Measurements from ENCODE around the gene SMPD3. TPM values are rescaled to one million over a fixed set of nuclear protein-coding genes. Genes with fewer than 3 reads are reported as not detected.

SMPD3 gene
- total and polyA plus RNA-seq, 2 donors (not counting 3 experiments of a cell fraction or from before 2014, with no cell fraction given), result not detected

- Histone ChIP-seq H3K79me2 (ENCODE audit: control insufficient read depth, insufficient read depth, low read length) (no peaks in the 10 kb centered on the region), H3K4me3 (replicated peaks in 1 of 3; ENCODE audit: insufficient read depth in 1 of 3, low read depth in 1 of 3, low read length in 3 of 3) (no peak overlapping the region), H3K4me1 (ENCODE audit: control insufficient read depth, extremely low read depth, insufficient read depth, low read length) (no peaks in the 10 kb centered on the region), H3K9me3 (replicated peaks; ENCODE audit: control insufficient read depth, insufficient read depth, low read length) (no peaks in the 10 kb centered on the region), H3K9me1 (replicated peaks; ENCODE audit: control insufficient read depth, extremely low read depth, insufficient read depth, low read length) (no peaks in the 10 kb centered on the region), H3K4me2 (ENCODE audit: insufficient read depth, low read length) (no peak overlapping the region), H4K20me1 (replicated peaks; ENCODE audit: control insufficient read depth, extremely low read depth, insufficient read depth, low read length) (no peaks in the 10 kb centered on the region), H3K27me3 (ENCODE audit: control insufficient read depth in 2 of 2, insufficient read depth in 2 of 2, low read length in 2 of 2) (peaks cover 4 to 6% of the 10 kb centered on the region in 2 experiments), H2AFZ (ENCODE audit: low read depth, low read length) (no peak overlapping the region), H3K9ac (replicated peaks; ENCODE audit: extremely low read depth, insufficient read depth, low read length) (no peak overlapping the region), H3K27ac (ENCODE audit: insufficient read depth, low read depth, low read length) (no peak overlapping the region), H3K36me3 (ENCODE audit: control insufficient read depth in 2 of 2, extremely low read depth in 1 of 2, insufficient read depth in 2 of 2, low read length in 2 of 2) (no peaks in the 10 kb centered on the region)
- intact Hi-C loops (cut with micrococcal nuclease), result no loop called here
- FAIRE-seq (no peak), DNase-seq (ENCODE audit: low read depth, low spot score) (no peak)
- ChIA-PET CTCF (interaction anchor here (1.6 kb wide), 1 partner anchor 11 kb away, joined by 4 read pairs; no protein-coding TSS in a partner anchor), POLR2A (no interaction called here)
- dilution Hi-C loops (cut with MboI; ENCODE audit: extremely low pct_ligation_motif_present, low sequenced_read_pairs), result no loop called here
- no TSS peak for BruUV-seq (replicated peaks)
- TF ChIP-seq CTCF (IDR thresholded peaks at IDR 0.05; ENCODE audit: extremely low read depth in 1 of 2, insufficient read depth in 1 of 2, low read depth in 1 of 2, low read length in 2 of 2) (no peak), POLR2AphosphoS5 (IDR thresholded peaks at IDR 0.05; ENCODE audit: insufficient read depth, low read depth, low read length) (no peak), EZH2 (IDR thresholded peaks at IDR 0.05; ENCODE audit: borderline replicate concordance, low read depth, low read length, severe bottlenecking) (no peak), GATA2 (IDR thresholded peaks at IDR 0.05; ENCODE audit: insufficient read depth, insufficient read length, low read depth, low read length) (no peak), MYC (IDR thresholded peaks at IDR 0.05; ENCODE audit: low read depth, low read length) (no peak)
Measured at GRCh38 chr16:68393333-68393732, 55.0 kb downstream of the SMPD3 start.

All from endothelial cell of umbilical vein (primary cell).